Measurements from ENCODE around the gene NFATC3.
"Not testable (repeated sequence)": the region's sequence is repeated elsewhere in the genome, so short reads cannot be mapped to it uniquely, and the experiment has no call there.

Gene NFATC3

DNA sequence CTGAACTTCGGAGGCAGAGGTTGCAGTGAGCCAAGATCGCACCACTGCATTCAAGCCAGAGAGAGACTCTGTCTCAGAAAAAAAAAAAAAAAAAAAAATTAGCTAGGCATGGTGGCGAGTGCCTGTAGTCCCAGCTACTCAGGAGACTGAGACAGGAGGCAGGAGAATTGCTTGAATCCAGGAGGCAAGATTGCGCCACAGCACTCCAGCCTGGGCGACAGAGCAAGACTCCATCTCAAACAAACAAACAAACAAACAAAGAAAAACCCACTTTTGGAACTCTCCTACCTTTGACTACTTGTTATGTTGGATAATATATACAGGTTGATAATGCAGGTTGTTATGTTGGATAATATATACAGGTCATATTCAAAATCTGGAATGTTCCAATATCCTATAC lies 35.3 kb downstream of the NFATC3 start:
- DNase-seq (ENCODE audit: low read depth in 1 of 2, low spot score in 1 of 2); H3K4me3 ChIP-seq (replicated peaks; ENCODE audit: insufficient read depth, low read length); H3K27ac ChIP-seq (replicated peaks); H3K27me3 ChIP-seq (ENCODE audit: insufficient read depth, poor library complexity, severe bottlenecking): not testable (repeated sequence)

DNA sequence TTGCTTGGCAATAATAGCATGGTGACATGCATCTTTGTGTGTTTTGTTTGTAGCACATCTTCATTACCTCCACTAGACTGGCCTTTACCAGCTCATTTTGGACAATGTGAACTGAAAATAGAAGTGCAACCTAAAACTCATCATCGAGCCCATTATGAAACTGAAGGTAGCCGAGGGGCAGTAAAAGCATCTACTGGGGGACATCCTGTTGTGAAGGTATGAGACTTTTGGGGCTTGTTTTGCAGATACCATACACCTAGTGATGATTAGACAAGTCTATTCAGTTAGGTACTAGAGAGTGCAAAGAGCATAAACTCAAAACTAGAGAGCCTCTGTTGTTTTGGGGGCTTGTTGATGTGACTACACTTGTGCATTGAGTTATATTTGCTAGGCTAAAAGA lies 41.2 kb downstream of the NFATC3 start:
- Histone ChIP-seq H3K27ac (replicated peaks) (no peak overlapping the region), H3K27me3 (ENCODE audit: insufficient read depth, poor library complexity, severe bottlenecking) (no peaks in the 10 kb centered on the region)

DNA sequence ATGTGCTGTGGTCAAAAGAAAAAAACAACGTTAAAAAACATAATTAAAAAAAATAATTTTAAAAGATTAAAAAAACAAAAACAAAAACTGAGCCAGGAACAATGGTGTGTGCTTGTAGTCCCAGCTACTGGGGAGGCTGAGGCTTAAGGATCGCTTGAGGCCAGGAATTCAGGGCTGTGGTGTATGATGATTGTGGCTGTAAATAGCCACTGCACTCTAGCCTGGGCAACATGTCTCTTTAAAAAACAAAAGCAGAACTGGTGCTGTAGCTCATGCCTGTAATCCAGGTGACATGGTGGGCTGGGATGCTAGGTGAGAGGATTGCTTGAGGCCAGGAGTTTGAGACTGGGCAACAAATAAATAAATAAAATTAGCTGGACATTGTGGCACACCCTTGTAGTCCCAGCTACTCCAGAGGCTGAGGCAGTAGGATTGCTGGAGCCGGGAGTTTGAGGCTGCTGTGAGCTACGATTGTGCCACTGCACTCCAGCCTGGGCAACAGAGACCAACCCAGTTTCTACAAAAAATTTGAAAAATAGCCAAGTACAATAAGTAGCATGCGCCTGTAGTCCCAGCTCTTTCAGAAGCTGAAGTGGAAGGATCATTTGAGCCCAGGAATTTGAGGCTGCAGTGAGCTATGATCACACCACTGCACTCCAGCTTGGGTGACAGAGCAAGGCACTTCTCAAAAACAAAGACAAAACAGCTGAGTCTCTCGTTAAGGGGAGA lies 43.6 kb downstream of the NFATC3 start:
- DNase-seq (ENCODE audit: low read depth in 1 of 2, low spot score in 1 of 2): no peak
- Histone ChIP-seq H3K27ac (replicated peaks) (no peak overlapping the region), H3K27me3 (ENCODE audit: insufficient read depth, poor library complexity, severe bottlenecking) (no peaks in the 10 kb centered on the region), H3K4me3 (replicated peaks; ENCODE audit: insufficient read depth, low read length) (no peak overlapping the region)
- TF ChIP-seq, protein P1, sequence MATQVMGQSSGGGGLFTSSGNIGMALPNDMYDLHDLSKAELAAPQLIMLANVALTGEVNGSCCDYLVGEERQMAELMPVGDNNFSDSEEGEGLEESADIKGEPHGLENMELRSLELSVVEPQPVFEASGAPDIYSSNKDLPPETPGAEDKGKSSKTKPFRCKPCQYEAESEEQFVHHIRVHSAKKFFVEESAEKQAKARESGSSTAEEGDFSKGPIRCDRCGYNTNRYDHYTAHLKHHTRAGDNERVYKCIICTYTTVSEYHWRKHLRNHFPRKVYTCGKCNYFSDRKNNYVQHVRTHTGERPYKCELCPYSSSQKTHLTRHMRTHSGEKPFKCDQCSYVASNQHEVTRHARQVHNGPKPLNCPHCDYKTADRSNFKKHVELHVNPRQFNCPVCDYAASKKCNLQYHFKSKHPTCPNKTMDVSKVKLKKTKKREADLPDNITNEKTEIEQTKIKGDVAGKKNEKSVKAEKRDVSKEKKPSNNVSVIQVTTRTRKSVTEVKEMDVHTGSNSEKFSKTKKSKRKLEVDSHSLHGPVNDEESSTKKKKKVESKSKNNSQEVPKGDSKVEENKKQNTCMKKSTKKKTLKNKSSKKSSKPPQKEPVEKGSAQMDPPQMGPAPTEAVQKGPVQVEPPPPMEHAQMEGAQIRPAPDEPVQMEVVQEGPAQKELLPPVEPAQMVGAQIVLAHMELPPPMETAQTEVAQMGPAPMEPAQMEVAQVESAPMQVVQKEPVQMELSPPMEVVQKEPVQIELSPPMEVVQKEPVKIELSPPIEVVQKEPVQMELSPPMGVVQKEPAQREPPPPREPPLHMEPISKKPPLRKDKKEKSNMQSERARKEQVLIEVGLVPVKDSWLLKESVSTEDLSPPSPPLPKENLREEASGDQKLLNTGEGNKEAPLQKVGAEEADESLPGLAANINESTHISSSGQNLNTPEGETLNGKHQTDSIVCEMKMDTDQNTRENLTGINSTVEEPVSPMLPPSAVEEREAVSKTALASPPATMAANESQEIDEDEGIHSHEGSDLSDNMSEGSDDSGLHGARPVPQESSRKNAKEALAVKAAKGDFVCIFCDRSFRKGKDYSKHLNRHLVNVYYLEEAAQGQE (IDR thresholded peaks at IDR 0.05; ENCODE audit: insufficient replicate concordance, low read depth): no peak
- TF ChIP-seq POLR2AphosphoS5 (IDR thresholded peaks at IDR 0.05; ENCODE audit: low read depth) (no peak), SPI1 (IDR thresholded peaks at IDR 0.05; ENCODE audit: borderline replicate concordance, low read depth) (no peak)
- TF ChIP-seq, protein P2, sequence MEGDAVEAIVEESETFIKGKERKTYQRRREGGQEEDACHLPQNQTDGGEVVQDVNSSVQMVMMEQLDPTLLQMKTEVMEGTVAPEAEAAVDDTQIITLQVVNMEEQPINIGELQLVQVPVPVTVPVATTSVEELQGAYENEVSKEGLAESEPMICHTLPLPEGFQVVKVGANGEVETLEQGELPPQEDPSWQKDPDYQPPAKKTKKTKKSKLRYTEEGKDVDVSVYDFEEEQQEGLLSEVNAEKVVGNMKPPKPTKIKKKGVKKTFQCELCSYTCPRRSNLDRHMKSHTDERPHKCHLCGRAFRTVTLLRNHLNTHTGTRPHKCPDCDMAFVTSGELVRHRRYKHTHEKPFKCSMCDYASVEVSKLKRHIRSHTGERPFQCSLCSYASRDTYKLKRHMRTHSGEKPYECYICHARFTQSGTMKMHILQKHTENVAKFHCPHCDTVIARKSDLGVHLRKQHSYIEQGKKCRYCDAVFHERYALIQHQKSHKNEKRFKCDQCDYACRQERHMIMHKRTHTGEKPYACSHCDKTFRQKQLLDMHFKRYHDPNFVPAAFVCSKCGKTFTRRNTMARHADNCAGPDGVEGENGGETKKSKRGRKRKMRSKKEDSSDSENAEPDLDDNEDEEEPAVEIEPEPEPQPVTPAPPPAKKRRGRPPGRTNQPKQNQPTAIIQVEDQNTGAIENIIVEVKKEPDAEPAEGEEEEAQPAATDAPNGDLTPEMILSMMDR (IDR thresholded peaks at IDR 0.05; ENCODE audit: insufficient read depth, low read length): no peak

More for the DNA sequence above, 41.2 kb downstream of the NFATC3 start:
- TF ChIP-seq SPI1 (IDR thresholded peaks at IDR 0.05; ENCODE audit: borderline replicate concordance, low read depth) (no peak), POLR2AphosphoS5 (IDR thresholded peaks at IDR 0.05; ENCODE audit: low read depth) (no peak), GABPA (IDR thresholded peaks at IDR 0.05; ENCODE audit: low read depth) (no peak)
- TF ChIP-seq, protein P2 (IDR thresholded peaks at IDR 0.05; ENCODE audit: insufficient read depth, low read length): no peak
- TF ChIP-seq, protein P1 (IDR thresholded peaks at IDR 0.05; ENCODE audit: insufficient replicate concordance, low read depth): no peak
- DNase-seq (ENCODE audit: low read depth in 1 of 2, low spot score in 1 of 2): no peak
- no peak overlapping the region for H3K4me3 ChIP-seq (replicated peaks; ENCODE audit: insufficient read depth, low read length)

DNA sequence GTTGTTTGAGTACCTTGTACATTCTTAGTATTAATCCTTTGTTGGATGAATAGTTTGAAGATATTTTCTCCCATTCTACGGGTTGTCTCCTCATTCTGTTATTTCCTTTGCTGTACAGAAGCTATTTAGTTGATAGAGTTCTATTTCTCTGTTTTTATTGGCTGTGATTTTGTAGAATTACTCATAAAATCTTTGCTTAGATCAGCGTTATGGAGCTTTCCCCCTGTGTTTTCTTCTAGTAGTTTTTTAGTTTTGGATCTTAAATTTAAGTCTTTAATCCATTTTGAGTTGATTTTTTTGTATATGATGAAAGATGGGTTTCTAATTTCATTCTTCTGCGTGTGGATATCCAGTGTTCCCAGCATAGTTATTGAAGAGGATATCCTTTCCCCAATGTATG lies 45.4 kb downstream of the NFATC3 start:
- DNase-seq (ENCODE audit: low read depth in 1 of 2, low spot score in 1 of 2): no peak
- Histone ChIP-seq H3K27ac (replicated peaks) (no peak overlapping the region), H3K27me3 (ENCODE audit: insufficient read depth, poor library complexity, severe bottlenecking) (no peaks in the 10 kb centered on the region), H3K4me3 (replicated peaks; ENCODE audit: insufficient read depth, low read length) (no peak overlapping the region)
- TF ChIP-seq SPI1 (IDR thresholded peaks at IDR 0.05; ENCODE audit: borderline replicate concordance, low read depth): no peak
- TF ChIP-seq GABPA (IDR thresholded peaks at IDR 0.05; ENCODE audit: low read depth): no peak
- TF ChIP-seq, protein P2 (IDR thresholded peaks at IDR 0.05; ENCODE audit: insufficient read depth, low read length): no peak
- TF ChIP-seq POLR2AphosphoS5 (IDR thresholded peaks at IDR 0.05; ENCODE audit: low read depth): no peak
- TF ChIP-seq, protein P1 (IDR thresholded peaks at IDR 0.05; ENCODE audit: insufficient replicate concordance, low read depth): no peak

Measured in HL-60 (cell line).